GM19455 (cell line): ENCODE data around the gene B4GALT3.
A peak's percentile ranks its signal among the peaks of the same experiment; 100 is the strongest.

Experiments used
- ATAC-seq: cut with Tn5 transposase; IDR thresholded peaks from one replicate; pipeline ENCODE4 v1.9.1; 2021; ENCODE audit not compliant: unreplicated experiment

The B4GALT3 gene

DNA sequence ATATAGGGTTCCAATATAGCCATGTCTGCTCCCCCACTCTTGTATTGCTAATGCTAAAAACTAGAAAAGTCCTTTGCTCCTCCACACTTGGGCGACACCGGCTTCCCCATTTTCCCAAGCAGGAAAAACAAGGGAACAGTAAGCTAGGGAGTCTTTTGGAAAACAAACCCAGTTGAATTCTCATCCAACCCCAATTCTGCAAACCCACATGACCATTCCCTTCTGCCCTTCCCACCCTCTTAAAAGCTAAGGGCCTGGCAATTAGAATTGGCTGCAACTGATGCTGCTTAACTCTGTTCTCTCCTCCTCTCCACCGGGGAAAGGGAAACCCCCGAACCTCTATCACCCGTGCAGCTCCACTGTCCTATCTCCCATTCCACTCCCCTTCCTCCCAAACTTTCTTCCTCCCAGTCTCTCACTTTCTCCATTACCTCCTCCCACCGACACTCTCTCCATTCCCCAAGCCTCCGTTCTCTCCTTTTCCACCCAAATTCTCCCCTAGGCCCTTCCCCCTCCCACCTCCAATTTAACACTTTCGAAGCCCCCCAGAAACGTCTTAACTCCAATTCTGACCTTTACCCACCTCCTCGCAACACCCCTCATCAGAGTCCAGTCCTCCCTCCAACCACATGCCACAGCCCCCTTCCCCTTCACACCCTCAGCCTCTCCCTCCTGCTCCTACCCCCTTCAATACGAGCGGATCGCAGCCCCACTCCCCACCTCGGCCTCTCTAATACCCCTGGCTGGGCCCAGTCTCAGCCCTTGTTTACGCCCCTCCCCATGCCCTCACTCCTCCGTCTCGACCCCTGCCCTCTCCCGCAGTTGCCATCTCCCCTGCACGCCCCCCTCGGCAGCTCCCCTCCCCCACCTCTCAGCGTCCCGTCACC lies 45.5 kb downstream of the B4GALT3 start:
- ATAC-seq = peak; percentile 3

DNA sequence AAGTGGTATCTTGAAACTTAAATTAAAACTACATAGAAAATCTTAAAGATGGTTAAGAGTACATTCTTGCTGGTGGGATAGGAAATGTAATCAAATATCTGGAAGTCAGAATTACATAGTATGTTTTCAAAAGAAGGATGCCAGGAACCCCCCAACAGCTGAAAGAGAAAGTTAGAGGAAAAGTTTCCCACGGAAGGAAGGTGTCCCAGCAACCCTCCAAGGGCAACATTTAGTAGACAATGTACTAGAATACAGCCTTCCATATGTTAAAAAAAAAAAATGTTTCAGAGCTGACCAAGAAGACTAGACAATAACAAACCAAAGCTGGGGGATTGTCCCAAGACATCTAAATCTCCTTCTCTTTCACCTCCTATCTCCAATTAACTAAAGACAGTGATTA lies 47.0 kb downstream of the B4GALT3 start:
- ATAC-seq = no peak

DNA sequence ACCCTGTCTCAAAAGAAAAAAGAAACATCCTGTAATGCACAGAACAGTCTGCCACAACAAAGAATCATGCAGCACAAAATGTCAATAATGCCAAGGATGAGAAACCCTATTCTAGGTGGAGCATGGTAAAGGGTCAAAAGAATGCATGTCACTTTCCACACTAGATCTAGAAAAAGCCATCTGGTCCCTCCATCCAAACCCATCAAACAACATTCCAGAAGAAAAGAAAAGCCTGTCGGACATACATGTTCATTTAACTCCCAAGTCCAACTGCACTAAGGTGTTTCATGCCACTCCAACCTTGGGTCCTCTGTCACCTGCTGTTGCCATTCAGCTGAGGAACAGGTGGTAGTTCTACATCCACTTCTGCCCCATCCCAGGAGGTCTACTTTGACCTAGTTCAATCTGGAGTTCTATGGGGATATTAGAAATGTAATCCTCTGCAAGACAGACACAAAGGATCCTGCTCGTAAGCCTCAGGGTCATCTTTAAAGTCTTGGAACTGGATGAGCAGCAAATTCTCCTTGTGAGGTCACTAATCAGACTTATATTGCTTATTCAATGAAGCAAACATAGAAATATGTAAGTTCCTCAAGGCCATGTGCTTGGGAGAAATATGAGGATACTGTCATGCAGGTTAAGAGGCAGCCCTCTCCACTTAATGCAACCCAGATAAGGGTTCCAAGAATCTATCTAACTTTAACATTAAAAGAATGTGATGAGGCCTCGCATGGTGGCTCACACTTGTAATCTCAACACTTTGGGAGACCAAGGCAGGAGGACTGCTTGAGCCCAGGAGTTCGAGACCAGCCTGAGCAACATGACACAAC lies 48.5 kb downstream of the B4GALT3 start:
- no peak for ATAC-seq

GRCh38 chr1:161127649-161128048 lies 49.7 kb downstream of the B4GALT3 start:
- ATAC-seq = no peak

DNA sequence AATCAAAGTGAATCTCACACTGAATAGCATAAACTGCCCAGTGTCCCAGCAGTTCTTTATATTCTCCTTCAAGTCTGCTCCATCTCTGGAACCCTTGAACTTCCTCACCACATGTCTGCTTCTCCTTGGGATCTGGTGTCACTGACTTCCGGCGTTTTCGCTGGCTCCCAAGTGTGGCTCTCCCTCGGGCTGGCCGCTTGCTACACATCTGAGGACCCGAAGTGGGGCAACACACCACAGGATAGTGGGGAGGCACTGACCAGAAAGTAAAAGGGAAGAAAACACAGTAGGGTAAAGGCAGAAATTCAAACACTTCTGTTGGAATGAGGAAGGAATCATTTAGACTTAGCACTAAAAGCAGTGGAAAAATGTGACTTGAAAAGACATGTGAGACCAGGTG lies 54.3 kb downstream of the B4GALT3 start:
- no peak for ATAC-seq

DNA sequence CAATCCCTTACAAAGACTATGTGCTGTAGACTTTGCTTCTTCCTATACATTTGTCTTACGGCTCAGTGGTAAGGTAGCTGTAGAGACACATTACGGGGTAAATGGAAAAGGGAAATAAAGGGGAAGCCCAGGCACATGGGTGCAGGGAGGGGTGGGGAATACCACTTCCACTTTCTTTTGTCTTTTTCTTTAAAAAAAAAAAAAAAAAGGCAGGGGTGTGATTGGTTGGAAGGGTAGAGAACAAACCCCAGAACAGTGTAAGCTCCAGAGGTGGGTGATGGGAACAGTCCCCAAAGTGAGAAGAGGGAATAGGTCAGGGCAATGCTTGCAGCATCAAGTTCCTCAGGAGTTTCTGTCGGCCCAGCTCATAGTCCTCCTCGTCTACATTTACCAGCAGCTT lies 55.5 kb downstream of the B4GALT3 start:
- no peak for ATAC-seq
